ENCODE measurements around the gene CGREF1.

- TF ChIP-seq, protein P1, sequence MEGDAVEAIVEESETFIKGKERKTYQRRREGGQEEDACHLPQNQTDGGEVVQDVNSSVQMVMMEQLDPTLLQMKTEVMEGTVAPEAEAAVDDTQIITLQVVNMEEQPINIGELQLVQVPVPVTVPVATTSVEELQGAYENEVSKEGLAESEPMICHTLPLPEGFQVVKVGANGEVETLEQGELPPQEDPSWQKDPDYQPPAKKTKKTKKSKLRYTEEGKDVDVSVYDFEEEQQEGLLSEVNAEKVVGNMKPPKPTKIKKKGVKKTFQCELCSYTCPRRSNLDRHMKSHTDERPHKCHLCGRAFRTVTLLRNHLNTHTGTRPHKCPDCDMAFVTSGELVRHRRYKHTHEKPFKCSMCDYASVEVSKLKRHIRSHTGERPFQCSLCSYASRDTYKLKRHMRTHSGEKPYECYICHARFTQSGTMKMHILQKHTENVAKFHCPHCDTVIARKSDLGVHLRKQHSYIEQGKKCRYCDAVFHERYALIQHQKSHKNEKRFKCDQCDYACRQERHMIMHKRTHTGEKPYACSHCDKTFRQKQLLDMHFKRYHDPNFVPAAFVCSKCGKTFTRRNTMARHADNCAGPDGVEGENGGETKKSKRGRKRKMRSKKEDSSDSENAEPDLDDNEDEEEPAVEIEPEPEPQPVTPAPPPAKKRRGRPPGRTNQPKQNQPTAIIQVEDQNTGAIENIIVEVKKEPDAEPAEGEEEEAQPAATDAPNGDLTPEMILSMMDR (IDR thresholded peaks at IDR 0.05; ENCODE audit: borderline replicate concordance, extremely low read depth, low read length, poor library complexity, severe bottlenecking): no peak
- no peak for TF ChIP-seq EZH2 (IDR thresholded peaks at IDR 0.05; ENCODE audit: borderline replicate concordance, low read depth, low read length, severe bottlenecking)
These were observed 44.0 kb downstream of the CGREF1 start for GRCh38 chr2:27074738-27075565.

All from DND-41 (cell line).